OCI-LY1 (cell line): ENCODE results near the gene YEATS4.

Experiments
- H2AFZ ChIP-seq: fragments of 200-600 bp; sonication (generic), shearing (Covaris generic); 2 replicates; pipeline ENCODE4 v1.6.0; 2014; ENCODE audit warnings: antibody characterized with exemption, mild to moderate bottlenecking, low read length
- H3F3A ChIP-seq: fragments of 200-600 bp; sonication (generic), shearing (Covaris generic); 2 replicates; pipeline ENCODE4 v1.6.0; 2014; ENCODE audit warnings: mild to moderate bottlenecking, antibody characterized with exemption, low read length, moderate library complexity; ENCODE audit not compliant: insufficient read depth
- H3K27ac ChIP-seq: fragments of 200-600 bp; sonication (generic); 2 replicates; pipeline ENCODE4 v1.5.1; 2014; ENCODE audit warnings: low read length, mixed run types, mild to moderate bottlenecking, low read depth; ENCODE audit not compliant: poor library complexity, severe bottlenecking
- H3K27me3 ChIP-seq: fragments of 200-600 bp; sonication (generic); 2 replicates; pipeline ENCODE4 v1.6.0; 2014; ENCODE audit warnings: antibody characterized with exemption, mild to moderate bottlenecking, low read length, moderate library complexity; ENCODE audit not compliant: insufficient read depth
- H3K36me3 ChIP-seq: fragments of 200-600 bp; sonication (generic); 2 replicates; pipeline ENCODE4 v1.6.1; 2014; ENCODE audit warnings: mild to moderate bottlenecking, antibody characterized with exemption, low read length, moderate library complexity, mixed read lengths; ENCODE audit not compliant: insufficient read depth
- H3K4me1 ChIP-seq: fragments of 200-600 bp; sonication (generic); 2 replicates; pipeline ENCODE4 v1.5.1; 2014; ENCODE audit warnings: mild to moderate bottlenecking, low read length, moderate library complexity; ENCODE audit not compliant: insufficient read depth, severe bottlenecking
- H3K4me2 ChIP-seq: fragments of 200-600 bp; sonication (generic), shearing (Covaris generic); 2 replicates; pipeline ENCODE4 v1.6.1; 2014; ENCODE audit warnings: low read length
- H3K4me3 ChIP-seq: fragments of 200-600 bp; sonication (generic); 2 replicates; pipeline ENCODE4 v1.5.1; 2014; ENCODE audit warnings: low read length, low read depth, mild to moderate bottlenecking, mixed read lengths; ENCODE audit not compliant: poor library complexity, severe bottlenecking
- H3K79me2 ChIP-seq: fragments of 200-600 bp; shearing (Covaris generic); 2 replicates; pipeline ENCODE4 v1.6.1; 2016; ENCODE audit warnings: mixed run types, low read length, mixed read lengths; ENCODE audit not compliant: insufficient read depth
- H3K9ac ChIP-seq: fragments of 200-600 bp; sonication (generic), shearing (Covaris generic); 2 replicates; pipeline ENCODE4 v1.6.1; 2014; ENCODE audit warnings: mild to moderate bottlenecking, low read length, mixed read lengths
- H3K9me2 ChIP-seq: fragments of 200-600 bp; sonication (generic), shearing (Covaris generic); 2 replicates; pipeline ENCODE4 v1.6.1; 2014; ENCODE audit warnings: low read depth, mild to moderate bottlenecking, low read length, mixed read lengths
- H3K9me3 ChIP-seq: fragments of 200-600 bp; shearing (Covaris generic); 2 replicates; pipeline ENCODE4 v1.6.1; 2014; ENCODE audit warnings: low read length, mixed read lengths
- H4K20me1 ChIP-seq: fragments of 200-600 bp; sonication (generic), shearing (Covaris generic); 2 replicates; pipeline ENCODE4 v1.6.0; 2016; ENCODE audit warnings: mild to moderate bottlenecking, low read length; ENCODE audit not compliant: insufficient read depth
- EZH2 ChIP-seq: fragments of 200-600 bp; sonication (generic), shearing (Covaris generic); IDR thresholded peaks from 2 replicates; pipeline ENCODE4 v1.8.0; 2017; ENCODE audit warnings: borderline replicate concordance, mixed run types, mild to moderate bottlenecking, antibody characterized with exemption, low read length, moderate library complexity, mixed read lengths
- TF ChIP-seq, protein P1 (sequence below): fragments of 200-600 bp; sonication (generic), shearing (Covaris generic); IDR thresholded peaks from 2 replicates; pipeline ENCODE4 v1.5.1; 2017; ENCODE audit warnings: mild to moderate bottlenecking, antibody characterized with exemption, low read length, moderate library complexity, mixed read lengths

Gene YEATS4

DNA sequence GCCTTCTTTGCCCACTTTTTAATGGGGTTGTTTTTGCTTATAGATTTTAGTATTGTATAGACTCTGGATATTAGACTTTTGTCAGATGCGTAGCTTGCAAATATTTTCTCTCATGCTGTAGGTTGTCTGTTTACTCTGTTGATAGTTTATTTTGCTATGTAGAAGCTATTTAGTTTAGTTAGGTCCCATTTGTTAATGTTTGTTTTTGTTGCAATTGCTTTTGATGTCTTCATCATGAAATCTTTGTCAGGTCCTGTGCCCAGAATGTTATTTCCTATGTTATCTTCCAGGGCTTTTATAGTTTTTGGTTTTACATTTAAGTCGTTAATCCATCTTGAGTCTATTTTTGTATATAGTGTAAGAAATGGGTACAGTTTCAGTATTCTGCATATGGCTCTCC, 41.3 kb upstream of the YEATS4 start:
- Histone ChIP-seq H3K4me2 (no peak overlapping the region), H3K36me3 (no peaks in the 10 kb centered on the region), H3K9me2 (no peaks in the 10 kb centered on the region), H3K9me3 (no peaks in the 10 kb centered on the region), H2AFZ (no peak overlapping the region), H3K79me2 (no peaks in the 10 kb centered on the region), H3K9ac (no peak overlapping the region), H3K27me3 (no peaks in the 10 kb centered on the region), H3K4me3 (no peak overlapping the region), H3F3A (no peaks in the 10 kb centered on the region), H4K20me1 (no peaks in the 10 kb centered on the region), H3K27ac (no peak overlapping the region), H3K4me1 (no peaks in the 10 kb centered on the region)
- TF ChIP-seq, protein P1, sequence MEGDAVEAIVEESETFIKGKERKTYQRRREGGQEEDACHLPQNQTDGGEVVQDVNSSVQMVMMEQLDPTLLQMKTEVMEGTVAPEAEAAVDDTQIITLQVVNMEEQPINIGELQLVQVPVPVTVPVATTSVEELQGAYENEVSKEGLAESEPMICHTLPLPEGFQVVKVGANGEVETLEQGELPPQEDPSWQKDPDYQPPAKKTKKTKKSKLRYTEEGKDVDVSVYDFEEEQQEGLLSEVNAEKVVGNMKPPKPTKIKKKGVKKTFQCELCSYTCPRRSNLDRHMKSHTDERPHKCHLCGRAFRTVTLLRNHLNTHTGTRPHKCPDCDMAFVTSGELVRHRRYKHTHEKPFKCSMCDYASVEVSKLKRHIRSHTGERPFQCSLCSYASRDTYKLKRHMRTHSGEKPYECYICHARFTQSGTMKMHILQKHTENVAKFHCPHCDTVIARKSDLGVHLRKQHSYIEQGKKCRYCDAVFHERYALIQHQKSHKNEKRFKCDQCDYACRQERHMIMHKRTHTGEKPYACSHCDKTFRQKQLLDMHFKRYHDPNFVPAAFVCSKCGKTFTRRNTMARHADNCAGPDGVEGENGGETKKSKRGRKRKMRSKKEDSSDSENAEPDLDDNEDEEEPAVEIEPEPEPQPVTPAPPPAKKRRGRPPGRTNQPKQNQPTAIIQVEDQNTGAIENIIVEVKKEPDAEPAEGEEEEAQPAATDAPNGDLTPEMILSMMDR: no peak
- no peak for TF ChIP-seq EZH2

DNA sequence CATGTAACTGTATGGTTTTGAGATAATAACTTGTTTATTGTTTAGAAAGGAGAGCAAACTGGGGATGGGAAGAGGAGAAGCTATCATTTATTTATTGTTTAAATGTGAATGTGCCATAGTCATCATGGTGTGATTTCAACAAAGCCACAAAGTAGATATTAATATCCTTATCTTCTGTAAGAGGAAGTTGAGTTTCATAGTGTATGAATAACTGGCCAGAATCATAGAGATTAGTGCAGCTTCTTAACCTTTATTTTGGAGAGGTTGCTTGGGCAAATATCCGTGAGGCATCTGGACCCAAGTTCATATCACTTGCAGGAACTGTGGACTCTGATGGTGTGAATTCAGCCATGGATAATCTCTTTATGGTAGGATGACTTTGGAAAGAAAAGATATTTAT, 38.2 kb upstream of the YEATS4 start:
- no peaks in the 10 kb centered on the region for H3K9me2 ChIP-seq
- no peaks in the 10 kb centered on the region for H3K4me1 ChIP-seq
- no peak overlapping the region for H2AFZ ChIP-seq
- H3F3A ChIP-seq: no peaks in the 10 kb centered on the region
- H3K9me3 ChIP-seq: no peaks in the 10 kb centered on the region
- TF ChIP-seq EZH2: no peak
- TF ChIP-seq, protein P1: no peak
- no peak overlapping the region for H3K4me2 ChIP-seq
- no peaks in the 10 kb centered on the region for H3K27me3 ChIP-seq
- no peaks in the 10 kb centered on the region for H3K36me3 ChIP-seq
- H3K4me3 ChIP-seq: no peak overlapping the region
- no peaks in the 10 kb centered on the region for H4K20me1 ChIP-seq
- no peaks in the 10 kb centered on the region for H3K79me2 ChIP-seq
- no peak overlapping the region for H3K27ac ChIP-seq
- no peak overlapping the region for H3K9ac ChIP-seq

DNA sequence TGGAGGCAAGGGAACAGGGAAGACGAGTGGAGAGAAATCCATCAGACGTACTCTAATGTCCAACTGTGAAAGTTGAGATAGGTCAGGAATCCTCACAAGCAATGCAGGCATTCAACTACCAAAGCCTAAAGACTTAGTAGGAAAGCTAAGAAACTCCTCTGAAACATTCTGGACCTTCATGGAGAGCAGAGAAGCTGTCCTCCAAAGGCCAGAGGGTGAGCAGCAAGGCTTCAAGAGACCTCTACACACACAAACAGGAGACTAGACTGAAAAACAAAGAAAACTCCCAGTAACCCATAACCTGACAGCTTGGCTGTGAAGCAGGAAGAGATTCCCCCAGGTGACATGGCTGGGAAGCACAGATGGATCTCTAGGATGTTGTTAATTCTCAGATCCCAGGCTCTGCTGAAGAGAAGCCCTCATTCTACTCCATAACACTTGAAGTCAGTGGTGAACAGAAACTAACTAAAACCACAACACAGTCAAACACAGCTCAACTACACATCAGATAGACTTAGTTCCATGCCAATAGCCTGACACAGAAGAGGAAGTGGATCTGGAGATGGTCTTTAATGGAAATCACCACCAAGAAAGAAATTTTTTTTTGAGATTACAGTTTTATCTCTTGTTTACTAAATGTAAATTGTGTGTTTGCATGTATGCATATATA, 34.6 kb upstream of the YEATS4 start:
- no peaks in the 10 kb centered on the region for H4K20me1 ChIP-seq
- H3K9me3 ChIP-seq: no peaks in the 10 kb centered on the region
- H2AFZ ChIP-seq: no peak overlapping the region
- peaks cover 11% of the 10 kb centered on the region for H3K4me1 ChIP-seq
- H3K27me3 ChIP-seq: no peaks in the 10 kb centered on the region
- H3K4me2 ChIP-seq: no peak overlapping the region
- H3K27ac ChIP-seq: no peak overlapping the region
- TF ChIP-seq EZH2: no peak
- TF ChIP-seq, protein P1: no peak
- no peaks in the 10 kb centered on the region for H3F3A ChIP-seq
- no peaks in the 10 kb centered on the region for H3K36me3 ChIP-seq
- H3K4me3 ChIP-seq: no peak overlapping the region
- no peaks in the 10 kb centered on the region for H3K79me2 ChIP-seq
- no peak overlapping the region for H3K9ac ChIP-seq
- no peaks in the 10 kb centered on the region for H3K9me2 ChIP-seq
